ENCODE measurements around the gene P2RX1.

The P2RX1 gene

GRCh38 chr17:3924512-3925350, 8.5 kb upstream of the P2RX1 start:
- DNase-seq, result no peak

- DNase-seq, result no peak
Measured at GRCh38 chr17:3923466-3924190, 7.4 kb upstream of the P2RX1 start.

GRCh38 chr17:3922765-3923164, 6.5 kb upstream of the P2RX1 start:
- no peak for DNase-seq

DNA sequence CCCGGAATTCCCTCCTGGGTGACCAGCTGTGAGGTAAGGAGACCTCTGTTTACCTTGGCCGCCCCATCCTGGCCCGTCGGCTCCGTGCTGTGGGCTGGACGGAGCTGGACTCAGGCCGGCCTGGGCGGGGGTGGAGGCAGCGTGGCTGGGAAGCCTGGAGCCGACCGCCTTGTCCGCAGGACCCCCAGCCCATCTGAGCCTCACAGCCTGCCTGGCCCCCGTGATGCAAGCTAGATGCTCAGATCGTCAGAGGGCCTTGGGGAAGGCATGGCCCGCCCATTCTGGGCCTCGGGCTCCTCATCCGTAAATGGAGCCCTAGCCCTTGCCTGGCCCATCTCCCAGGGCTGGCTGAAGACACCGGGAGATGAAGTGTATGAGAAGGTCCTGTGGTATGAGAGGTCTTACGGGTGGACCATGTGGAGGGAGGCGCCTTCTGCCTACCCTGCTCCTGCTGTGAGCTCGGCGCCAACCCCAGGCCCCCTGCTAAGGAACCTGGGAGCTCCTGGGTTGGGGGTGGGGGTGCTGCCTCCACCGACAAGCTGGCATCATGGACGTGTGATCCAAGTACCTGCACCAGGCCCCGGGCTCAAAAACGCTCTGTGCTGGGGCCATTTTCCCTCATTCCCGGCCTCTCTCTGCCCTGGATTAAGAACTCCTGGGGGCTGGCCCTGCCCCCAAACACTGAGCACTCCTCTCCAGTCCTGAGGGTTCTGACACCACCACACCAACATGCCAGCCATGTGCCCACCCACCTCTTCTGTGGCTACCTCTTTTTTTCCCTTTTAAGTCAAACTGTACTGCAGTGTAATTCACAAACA, 5.4 kb upstream of the P2RX1 start:
- no peak for DNase-seq

DNA sequence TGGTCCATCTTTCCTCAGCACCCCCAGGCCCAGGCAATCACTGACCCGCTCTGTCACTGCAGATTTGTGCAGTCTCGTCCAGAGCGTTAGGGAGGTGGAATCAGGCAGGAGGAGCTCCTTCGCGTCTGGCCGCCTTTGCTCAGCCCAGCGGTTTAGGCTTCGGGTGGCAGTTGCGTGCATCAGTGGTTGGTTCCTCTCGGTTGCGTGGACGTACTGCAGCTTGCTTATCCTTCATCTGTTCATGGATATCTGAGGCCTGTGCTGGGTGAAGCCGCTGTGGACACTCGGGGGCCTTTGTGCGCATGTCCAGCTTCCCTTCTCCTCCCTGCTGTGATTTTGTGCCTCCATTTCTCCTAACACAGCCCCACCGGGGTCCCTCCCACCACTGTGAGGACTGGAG, 4.7 kb upstream of the P2RX1 start:
- no peak for DNase-seq

DNA sequence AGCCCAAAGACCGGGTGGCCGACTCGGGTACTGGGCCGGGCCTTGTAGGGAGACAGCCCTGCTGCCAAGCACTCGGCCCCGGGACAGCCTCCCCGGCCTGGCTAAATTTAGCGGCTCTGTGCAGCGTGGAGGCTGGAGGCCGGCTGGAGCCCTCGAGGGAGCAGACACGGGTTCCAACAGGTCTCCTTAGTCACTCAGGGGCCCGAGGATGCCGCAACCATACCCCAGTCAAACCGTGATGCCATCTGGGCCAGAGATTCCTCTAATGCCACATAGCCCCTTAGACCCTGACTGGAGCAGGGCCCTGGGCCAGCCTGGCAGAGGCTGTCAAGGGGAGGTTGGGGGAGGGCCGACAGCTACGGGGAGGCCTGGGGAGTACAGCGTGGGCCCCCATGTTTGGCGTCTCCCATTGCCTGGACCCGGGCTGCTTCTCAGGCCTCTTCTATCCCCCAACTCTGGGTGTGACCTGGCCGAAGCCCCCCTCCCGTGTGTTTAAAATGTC, 2.9 kb upstream of the P2RX1 start:
- DNase-seq, result no peak

DNA sequence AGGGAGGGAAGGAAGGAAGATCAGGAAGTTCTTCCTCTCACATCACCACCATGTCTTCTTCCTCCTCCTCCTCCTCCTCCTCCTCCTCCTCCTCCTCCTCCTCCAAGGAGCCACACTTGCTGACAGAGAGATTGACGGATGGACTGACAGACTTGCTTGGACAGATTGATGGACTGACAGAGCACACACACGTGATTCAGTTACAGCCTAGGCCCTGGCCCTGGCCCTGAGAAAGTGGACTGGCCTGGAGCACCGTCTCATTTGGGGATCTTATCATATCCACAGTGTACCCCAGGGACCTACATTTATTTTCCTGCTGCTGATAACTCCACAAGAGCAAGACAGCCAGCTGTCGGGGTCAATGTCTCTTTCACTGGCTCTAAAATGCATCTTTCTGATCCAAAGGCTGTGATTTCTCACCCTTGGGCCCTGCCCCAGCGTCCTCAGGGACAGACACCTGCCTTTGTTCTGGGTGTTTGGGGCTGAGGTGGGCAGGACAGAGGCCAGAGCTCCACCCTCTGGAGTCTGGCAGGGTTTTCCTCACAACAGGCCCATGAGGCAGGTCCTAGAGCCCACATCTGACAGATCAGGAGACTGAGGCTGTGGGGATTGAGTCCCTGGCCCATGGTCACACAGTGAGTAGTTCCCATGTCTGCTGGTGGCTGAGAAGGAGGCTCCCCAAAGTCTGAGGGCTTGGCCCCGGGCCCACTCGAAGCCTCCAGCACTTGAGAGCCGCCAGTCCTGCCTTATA, 2.3 kb upstream of the P2RX1 start:
- DNase-seq, result no peak

DNA sequence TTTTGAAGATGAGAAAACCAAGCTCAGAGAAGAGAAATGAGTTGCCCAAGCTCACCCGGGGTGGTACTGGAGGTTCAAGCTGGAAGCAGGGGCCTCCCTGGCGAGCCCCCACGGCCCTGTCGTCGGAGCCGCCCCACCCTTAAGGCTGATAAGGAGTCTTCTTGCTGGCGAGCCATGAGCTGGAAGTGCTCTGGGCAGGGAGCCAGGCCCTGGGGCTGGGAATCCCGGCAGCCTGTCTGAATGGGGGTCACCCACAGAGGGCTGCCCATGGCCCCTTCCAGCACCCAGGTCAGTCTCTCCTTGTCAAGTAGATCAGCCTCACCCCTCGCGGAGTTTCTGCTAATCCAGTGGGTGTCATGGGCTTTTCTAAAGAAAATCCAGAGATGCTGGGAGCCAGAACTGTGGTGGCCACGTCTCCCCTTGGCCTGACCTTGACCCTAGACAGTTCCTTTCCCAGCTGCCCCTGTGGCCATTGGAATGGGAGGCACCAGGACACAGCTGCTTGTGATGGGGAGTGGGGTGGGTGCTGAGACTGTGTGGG, 1.2 kb upstream of the P2RX1 start:
- no peak for DNase-seq

DNA sequence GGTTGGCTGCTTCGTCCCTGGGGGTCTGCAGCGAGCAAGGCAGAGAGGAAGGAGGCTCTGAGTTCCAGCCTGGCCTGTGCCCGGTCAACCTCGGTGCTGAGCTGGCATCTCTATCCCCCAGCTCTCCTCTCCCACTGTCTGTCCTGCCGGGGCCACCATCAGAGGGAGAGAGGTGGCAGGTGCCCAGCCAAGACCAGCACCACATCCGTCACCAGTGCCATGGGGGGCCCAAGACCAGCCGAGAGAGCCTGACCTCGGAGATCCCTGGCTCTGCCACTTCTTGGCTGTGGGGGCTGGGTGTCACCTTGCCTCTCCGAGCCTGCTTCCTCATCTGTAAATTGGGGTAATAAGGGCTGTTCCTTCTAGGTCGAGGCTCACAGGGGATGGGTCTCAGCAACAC, 560 bp upstream of the P2RX1 start:
- DNase-seq, result no peak

GRCh38 chr17:3915581-3915994, 677 bp downstream of the P2RX1 start:
- no peak for DNase-seq

GRCh38 chr17:3914312-3914670, 2.0 kb downstream of the P2RX1 start:
- DNase-seq, result no peak

GRCh38 chr17:3913531-3914311, 2.5 kb downstream of the P2RX1 start:
- DNase-seq, result peak; percentile 68

DNA sequence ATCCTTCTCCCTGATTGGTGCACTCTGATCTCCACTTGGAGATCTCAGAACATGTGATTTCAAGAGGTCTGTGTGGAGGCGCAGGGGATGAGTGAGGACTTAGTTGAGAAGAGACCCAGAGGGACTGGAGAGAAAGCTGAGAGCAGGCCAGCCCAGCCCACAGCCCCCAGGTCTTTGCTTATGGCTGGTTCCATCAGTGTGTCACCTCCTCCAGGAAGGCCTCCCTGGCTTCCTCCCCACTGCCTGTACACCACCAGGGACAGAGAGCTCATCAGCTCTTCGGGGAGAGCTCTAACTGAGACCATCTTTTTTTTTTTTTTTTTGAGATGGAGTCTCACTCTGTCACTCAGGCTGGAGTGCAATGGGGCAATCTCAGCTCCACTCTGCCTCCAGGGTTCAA, 3.4 kb downstream of the P2RX1 start:
- DNase-seq, result no peak

GRCh38 chr17:3911271-3912053, 4.8 kb downstream of the P2RX1 start:
- DNase-seq, result peak; percentile 38

- DNase-seq, result no peak
Measured at GRCh38 chr17:3910420-3911270, 5.6 kb downstream of the P2RX1 start.

DNA sequence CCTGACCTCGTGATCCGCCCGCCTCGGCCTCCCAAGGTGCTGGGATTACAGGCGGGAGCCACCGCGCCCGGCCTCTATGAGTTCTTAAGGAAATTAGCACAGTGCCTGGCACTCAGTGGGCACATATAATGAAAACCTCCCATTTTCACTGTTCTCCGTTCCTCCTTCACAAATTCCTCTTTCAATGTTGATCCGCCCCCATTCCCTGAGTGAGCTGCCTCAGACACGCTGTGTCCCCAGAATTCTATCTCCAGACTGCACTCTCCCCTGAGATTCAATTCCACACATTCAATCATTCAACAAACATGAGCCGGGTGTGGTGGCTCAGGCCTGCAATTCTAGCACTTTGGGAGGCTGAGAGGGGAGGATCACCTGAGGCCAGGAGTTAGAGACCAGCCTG, 7.0 kb downstream of the P2RX1 start:
- DNase-seq, result no peak

- DNase-seq, result no peak
Measured at GRCh38 chr17:3907483-3908216, 8.6 kb downstream of the P2RX1 start.

DNA sequence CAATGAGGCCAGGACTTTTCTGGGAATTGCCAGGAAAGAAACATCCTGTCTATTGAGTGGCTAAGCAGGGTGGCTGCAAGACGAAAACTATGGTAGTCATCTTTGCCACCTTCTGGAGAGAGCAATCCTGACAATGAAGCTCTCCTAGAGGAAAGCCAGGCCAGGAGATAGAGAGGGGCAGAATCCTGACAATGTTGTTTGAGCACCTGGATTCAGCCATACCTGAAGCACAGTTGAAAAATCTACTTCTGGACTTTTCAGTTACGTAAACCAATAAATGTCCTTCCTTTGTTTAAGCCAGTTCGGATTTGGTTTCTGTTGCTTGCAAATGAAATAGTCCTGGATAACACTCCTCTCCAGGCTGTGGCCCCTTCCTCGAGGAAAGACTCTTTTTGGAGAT, 9.4 kb downstream of the P2RX1 start:
- DNase-seq, result no peak

GRCh38 chr17:3905017-3905520, 11.2 kb downstream of the P2RX1 start:
- DNase-seq, result no peak

Measured in activated CD4-positive, alpha-beta T cell treated with anti-CD3 and anti-CD28 coated beads for 1 hour (primary cell).